GM12878 (cell line): ENCODE data around the gene PDCD11. TPM values are rescaled to one million over a fixed set of nuclear protein-coding genes. Genes with fewer than 3 reads are reported as not detected.

Experiments used
- ATAC-seq: fragments of 200-7000 bp; cut with Tn5 transposase; 3 replicates; pipeline ENCODE4 v1.9.1; 2020; ENCODE audit warnings: mild to moderate bottlenecking, moderate library complexity
- BruUV-seq: library from RNA; stranded (reverse); fragments of 400-500 nt; replicated peaks from 2 replicates; lab custom pipeline; 2021; lab: Mats Ljungman, UMichigan
- CTCF ChIA-PET: fragments of 300-600 bp; sonication (Branson Sonifier 250); formaldehyde crosslinking; extraction: SDS; loops from one replicate; lab custom pipeline; 2021; ENCODE audit warnings: inconsistent platforms; lab: Yijun Ruan, JAX
- POLR2A ChIA-PET: fragments of 350-600 bp; formaldehyde crosslinking; extraction: SDS; loops from one replicate; lab custom pipeline; 2021; ENCODE audit warnings: inconsistent platforms; lab: Charles Lee
- RAD21 ChIA-PET: fragments of 300-600 bp; sonication (Branson Sonifier 250); formaldehyde crosslinking; loops from one replicate; lab custom pipeline; 2023; ENCODE audit warnings: antibody characterized with exemption; ENCODE audit not compliant: unreplicated experiment; lab: Charles Lee
- SMC1A ChIA-PET: fragments of 300-600 bp; sonication (Branson Sonifier 250); formaldehyde crosslinking; loops from one replicate; lab custom pipeline; 2023; ENCODE audit not compliant: unreplicated experiment, uncharacterized antibody; lab: Charles Lee
- DNase-seq: peaks from one replicate; pipeline ENCODE4 v3.0.0-alpha.2; 2011; ENCODE audit warnings: low read depth, low spot score
- FAIRE-seq: peaks from 3 replicates; lab custom pipeline; 2011; peaks lifted over from hg19 to GRCh38; lab: Jason Lieb, UNC
- H2AFZ ChIP-seq: 2 replicates; pipeline ENCODE4 v1.6.0; 2011; ENCODE audit warnings: low read depth, low read length, control low read depth; ENCODE audit not compliant: control insufficient read depth
- H3K27ac ChIP-seq: 2 replicates; pipeline ENCODE4 v1.5.1; 2011; ENCODE audit warnings: control low read depth; ENCODE audit not compliant: control insufficient read depth, insufficient read depth
- H3K27me3 ChIP-seq, 2 experiments: replicated peaks in 1 of 2; 2 replicates each; pipeline versions ENCODE4 v1.6.0 to v1.6.1; 2011; ENCODE audit warnings: low read length in 1 of 2; ENCODE audit not compliant: control insufficient read depth in 2 of 2, insufficient read depth in 2 of 2
- H3K36me3 ChIP-seq, 2 experiments: 2 replicates each; pipeline ENCODE4 v1.5.1; 2011; ENCODE audit warnings: low read length in 1 of 2; ENCODE audit not compliant: control insufficient read depth in 2 of 2, insufficient read depth in 2 of 2
- H3K4me1 ChIP-seq: 2 replicates; pipeline ENCODE4 v1.6.1; 2011; ENCODE audit warnings: mild to moderate bottlenecking, low read length, moderate library complexity, mixed read lengths; ENCODE audit not compliant: control insufficient read depth, insufficient read depth
- H3K4me2 ChIP-seq: 2 replicates; pipeline ENCODE4 v1.6.0; 2011; ENCODE audit warnings: control low read depth; ENCODE audit not compliant: control insufficient read depth, insufficient read depth
- H3K4me3 ChIP-seq: fragments of 200-600 bp; sonication (generic); 2 replicates; pipeline ENCODE4 v1.5.1; 2016
- H3K79me2 ChIP-seq: 2 replicates; pipeline ENCODE4 v1.6.0; 2011; ENCODE audit warnings: low read length; ENCODE audit not compliant: control insufficient read depth, insufficient read depth
- H3K9ac ChIP-seq: 2 replicates; pipeline ENCODE4 v1.8.0; 2011; ENCODE audit warnings: low read length, control low read depth, mixed read lengths; ENCODE audit not compliant: control insufficient read depth, insufficient read depth
- H3K9me3 ChIP-seq: replicated peaks from 3 replicates; pipeline ENCODE4 v1.5.1; 2011; ENCODE audit warnings: mild to moderate bottlenecking, low read length; ENCODE audit not compliant: control insufficient read depth, insufficient read depth
- H4K20me1 ChIP-seq: 2 replicates; pipeline ENCODE4 v1.6.0; 2011; ENCODE audit not compliant: control insufficient read depth, insufficient read depth
- ATF7 ChIP-seq: fragments of 450-650 bp; IDR thresholded peaks from 2 replicates; pipeline ENCODE4 v1.6.1; 2016; ENCODE audit warnings: low read depth, mild to moderate bottlenecking
- CBX5 ChIP-seq: sonication (generic); IDR thresholded peaks from 2 replicates; pipeline ENCODE4 v1.6.1; 2016; ENCODE audit warnings: low read depth, moderate library complexity, mild to moderate bottlenecking, inconsistent platforms
- DPF2 ChIP-seq: fragments of 450-650 bp; IDR thresholded peaks from 2 replicates; pipeline ENCODE4 v1.6.1; 2017; ENCODE audit warnings: mild to moderate bottlenecking
- EP300 ChIP-seq, 2 experiments: fragments of 150-350 bp in 1 of 2; IDR thresholded peaks; 2 replicates each; pipeline ENCODE4 v1.6.1; 2011 to 2012; ENCODE audit warnings: low read depth in 2 of 2, low read length in 2 of 2, borderline replicate concordance in 1 of 2, improper control_type of control experiment in 1 of 2, inconsistent platforms in 1 of 2; ENCODE audit not compliant: control insufficient read depth in 1 of 2
- HDAC2 ChIP-seq: fragments of 200-600 bp; sonication (generic); IDR thresholded peaks from 2 replicates; pipeline ENCODE4 v1.6.1; 2017
- IRF3 ChIP-seq: fragments of 450-650 bp; IDR thresholded peaks from 2 replicates; pipeline ENCODE4 v1.6.1; 2014; ENCODE audit warnings: mild to moderate bottlenecking
- MEF2B ChIP-seq: fragments of 450-650 bp; IDR thresholded peaks from 2 replicates; pipeline ENCODE4 v1.6.1; 2018; ENCODE audit warnings: mild to moderate bottlenecking, moderate library complexity; ENCODE audit not compliant: partially characterized antibody, poor library complexity, severe bottlenecking
- MLLT1 ChIP-seq: fragments of 450-650 bp; IDR thresholded peaks from 2 replicates; pipeline ENCODE4 v1.6.1; 2016; ENCODE audit warnings: mild to moderate bottlenecking
- MYB ChIP-seq: fragments of 150-350 bp; IDR thresholded peaks from 2 replicates; pipeline ENCODE4 v1.6.1; 2014; ENCODE audit warnings: mild to moderate bottlenecking, low read depth, low read length, borderline replicate concordance
- MYC ChIP-seq: IDR thresholded peaks from 2 replicates; pipeline ENCODE4 v1.6.1; 2011; ENCODE audit warnings: mild to moderate bottlenecking, low read length, moderate library complexity, inconsistent platforms; ENCODE audit not compliant: insufficient read depth, insufficient replicate concordance, insufficient read length, severe bottlenecking
- NFIC ChIP-seq: IDR thresholded peaks from 2 replicates; pipeline ENCODE4 v1.6.1; 2012; ENCODE audit warnings: low read depth, mild to moderate bottlenecking, inconsistent platforms, low read length, moderate library complexity
- PKNOX1 ChIP-seq: fragments of 450-650 bp; IDR thresholded peaks from 2 replicates; pipeline ENCODE4 v1.6.1; 2016; ENCODE audit warnings: mild to moderate bottlenecking
- PML ChIP-seq: IDR thresholded peaks from 2 replicates; pipeline ENCODE4 v1.6.1; 2012; ENCODE audit warnings: low read length, inconsistent platforms
- RFX5 ChIP-seq: IDR thresholded peaks from 2 replicates; pipeline ENCODE4 v1.6.1; 2011; ENCODE audit warnings: low read depth, low read length, improper control_type of control experiment
- YBX1 ChIP-seq: fragments of 450-650 bp; IDR thresholded peaks from 2 replicates; pipeline ENCODE4 v1.6.1; 2016; ENCODE audit warnings: antibody characterized with exemption
- ZBTB11 ChIP-seq: fragments of 450-650 bp; formaldehyde crosslinking; IDR thresholded peaks from 2 replicates; pipeline ENCODE4 v1.5.0; 2022; ENCODE audit warnings: mild to moderate bottlenecking, missing genetic modification characterization
- ZNF622 ChIP-seq: fragments of 450-650 bp; IDR thresholded peaks from 2 replicates; pipeline ENCODE4 v1.6.1; 2017; ENCODE audit warnings: mild to moderate bottlenecking, inconsistent platforms
- WGBS: methylation state at CpG from one replicate; pipeline ENCODE4 v1.1.6; 2016; ENCODE audit warnings: low lambda C conversion rate; ENCODE audit not compliant: insufficient replicate concordance, insufficient coverage; ENCODE audit errors: missing lambda C conversion rate; 5-methylcytosine and 5-hydroxymethylcytosine counted together
- in situ Hi-C: fragments of 300-500 bp; cut with MboI; formaldehyde crosslinking; loops from 9 replicates; pipeline ENCODE4 v1.14.3; 2018; ENCODE audit warnings: mixed read lengths
- intact Hi-C: fragments of 100-400 bp; cut with micrococcal nuclease; formaldehyde crosslinking; loops from one replicate; pipeline ENCODE4 v1.14.2; 2022; ENCODE audit not compliant: unreplicated experiment
- polyA plus RNA-seq, 11 experiments: library from polyadenylated mRNA; depleted of rRNA in 4 of 11; unstranded in 6 of 11; stranded (reverse) in 5 of 11; fragments of >200 nt; fragmentation: Nextera tagmentation in 4 of 11; fragmentation: Illumina TruSeq in 1 of 11; extraction: Ambion mirVana in 4 of 11; extraction: Trizol in 1 of 11; gene quantifications; 1 replicate in 1 of 11; 2 replicates in 10 of 11; pipeline versions ENCODE4 v1.2.1 to v1.2.3, GENCODE V29; 2011 to 2016; ENCODE audit warnings: inconsistent platforms in 2 of 11, missing spikeins in 2 of 11, low read depth in 1 of 11
- total RNA-seq, 4 experiments: library from RNA; depleted of rRNA in 3 of 4; stranded (reverse); fragments of >200 nt in 3 of 4; fragmentation: Illumina TruSeq in 1 of 4; extraction: Trizol in 1 of 4; gene quantifications; 2 replicates each; pipeline versions ENCODE4 v1.2.1 to v1.2.3, GENCODE V29; 2013 to 2021

PDCD11 gene
- total and polyA plus RNA-seq, 10 of the 15 experiments (the other 5 are each of a cell fraction or from before 2014, with no cell fraction given), result 13.9 to 69.7 (median 44.8) TPM

- Histone ChIP-seq H3K9me3 (no peaks in the 10 kb centered on the region), H4K20me1 (no peaks in the 10 kb centered on the region), H3K79me2 (no peaks in the 10 kb centered on the region), H3K4me1 (no peaks in the 10 kb centered on the region), H3K27me3 (no peaks in the 10 kb centered on the region), H3K27ac (no peak overlapping the region), H3K36me3 (peaks cover 27 to 61% of the 10 kb centered on the region in 2 experiments), H3K9ac (no peak overlapping the region), H2AFZ (no peak overlapping the region), H3K4me3 (no peak overlapping the region), H3K4me2 (no peak overlapping the region)
- DNase-seq (no peak), FAIRE-seq (no peak), ATAC-seq (no peak)
- in situ Hi-C loops, result no loop called here
- BruUV-seq, result no TSS peak
- TF ChIP-seq ATF7 (no peak), RFX5 (no peak), PML (no peak), MYB (no peak), MLLT1 (no peak), DPF2 (no peak), NFIC (no peak), HDAC2 (no peak), MYC (no peak), CBX5 (no peak), ZNF622 (no peak), MEF2B (no peak), EP300 (IDR thresholded peaks at IDR 0.05; ENCODE audit: borderline replicate concordance in 1 of 2, control insufficient read depth in 1 of 2, low read depth in 2 of 2, low read length in 2 of 2) (no peak), YBX1 (no peak), PKNOX1 (no peak), IRF3 (no peak), ZBTB11 (no peak)
- SMC1A ChIA-PET, result interaction anchor here (0.7 to 1.8 kb wide), 5 partner anchors 35 to 72 kb away, joined by 3 to 10 read pairs (median 3); no protein-coding TSS in a partner anchor
- 85% methylated on average over 5 of the region's 5 CpGs for WGBS
- intact Hi-C loops, result no loop called here
- CTCF ChIA-PET, result interaction anchor here (1.0 to 2.5 kb wide), 8 partner anchors 8 to 67 kb away, joined by 3 to 11 read pairs (median 6); no protein-coding TSS in a partner anchor
- POLR2A ChIA-PET, result interaction anchor here (1.0 kb wide), 1 partner anchor 67 kb away, joined by 3 read pairs; no protein-coding TSS in a partner anchor
- RAD21 ChIA-PET, result no interaction called here
Measured at GRCh38 chr10:103423748-103424147, 27.3 kb downstream of the PDCD11 start.
